Tibial nerve (tissue), 4 donors: Measurements from ENCODE around the gene CLEC10A. TPM values are rescaled to one million over a fixed set of nuclear protein-coding genes. Genes with fewer than 3 reads are reported as not detected.
A peak's percentile ranks its signal among the peaks of the same experiment; 100 is the strongest.

Source experiments
- DNase-seq, 2 donors: peaks; one replicate each; pipeline ENCODE4 v3.0.0-alpha.2; 2019; ENCODE audit warnings: low spot score in 2 of 2
- H3K27ac ChIP-seq, 4 donors: fragments of 200-600 bp; sonication (generic) in 3 of 4; one replicate each; pipeline ENCODE4 v1.5.1; 2017 to 2019; ENCODE audit warnings: mild to moderate bottlenecking in 1 of 4
- H3K27me3 ChIP-seq, 2 donors: fragments of 200-600 bp; sonication (generic) in 1 of 2; one replicate each; pipeline versions ENCODE4 v1.5.1 to v1.6.0; 2017 to 2019
- H3K36me3 ChIP-seq, 3 donors: fragments of 200-600 bp; sonication (generic); one replicate each; pipeline ENCODE4 v1.5.1; 2018 to 2019
- H3K4me1 ChIP-seq, 4 donors: fragments of 200-600 bp; sonication (generic) in 3 of 4; one replicate each; pipeline ENCODE4 v1.5.1; 2017 to 2019
- H3K4me3 ChIP-seq, 4 donors: fragments of 200-600 bp; sonication (generic) in 3 of 4; one replicate each; pipeline ENCODE4 v1.5.1; 2017 to 2019; ENCODE audit warnings: mild to moderate bottlenecking in 1 of 4, moderate library complexity in 1 of 4
- H3K9me3 ChIP-seq, 4 donors: fragments of 200-600 bp; sonication (generic) in 3 of 4; one replicate each; pipeline ENCODE4 v1.5.1; 2017 to 2019
- EP300 ChIP-seq, 2 donors: sonication (generic); formaldehyde crosslinking; IDR thresholded peaks; one replicate each; pipeline ENCODE4 v1.6.1; 2017; ENCODE audit warnings: antibody characterized with exemption in 2 of 2, mild to moderate bottlenecking in 1 of 2
- POLR2A ChIP-seq, 2 donors: fragments of 450-650 bp; IDR thresholded peaks; one replicate each; pipeline ENCODE4 v1.6.1; 2017; ENCODE audit warnings: antibody characterized with exemption in 2 of 2, mild to moderate bottlenecking in 2 of 2, moderate library complexity in 2 of 2
- WGBS, 2 donors: methylation state at CpG; one replicate each; pipeline ENCODE4 v1.1.5; 2018; 5-methylcytosine and 5-hydroxymethylcytosine counted together
- small RNA-seq: library from RNA; depleted of rRNA; stranded (forward); fragments of <200 nt; gene quantifications from one replicate; pipeline ENCODE3, GENCODE V24; 2016
- total RNA-seq, 4 donors: library from RNA; depleted of rRNA; stranded (reverse); fragments of >200 nt; gene quantifications; one replicate each; pipeline ENCODE4 v1.1.0, GENCODE V29; 2016
- TF ChIP-seq, protein P1 (sequence below), 5 experiments: fragments of 200-600 bp in 3 of 5; fragments of 450-650 bp in 2 of 5; sonication (generic) in 3 of 5; IDR thresholded peaks; one replicate each; pipeline ENCODE4 v1.5.1; 2016 to 2019; ENCODE audit warnings: antibody characterized with exemption in 5 of 5, mild to moderate bottlenecking in 3 of 5, moderate library complexity in 2 of 5

CLEC10A gene
- total RNA-seq, 4 donors from 2014 or later = 2.2 to 19.8 (median 10.3) TPM

DNA sequence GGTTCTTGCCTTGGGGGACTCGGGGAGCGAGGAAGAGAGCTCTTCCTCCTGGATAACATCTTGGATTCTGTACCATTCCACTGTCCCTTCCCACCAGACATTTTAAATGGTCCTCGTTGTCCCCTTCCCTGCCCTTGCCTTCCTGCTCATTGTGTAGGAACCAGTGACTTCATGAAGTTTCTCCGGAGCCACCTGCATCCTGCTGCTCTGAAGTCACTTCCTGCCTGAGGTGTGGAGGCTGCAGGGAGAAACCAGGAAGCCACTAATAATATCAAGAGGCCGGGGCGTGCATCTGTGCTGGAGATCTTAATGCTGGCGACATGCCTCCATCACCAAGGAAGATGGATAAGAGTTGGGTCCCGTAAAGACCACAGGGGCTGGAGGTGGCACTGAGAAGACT, 50.4 kb downstream of the CLEC10A start:
- DNase-seq = no peak
- 68 to 70% methylated on average over 8 of the region's 8 CpGs for WGBS, 2 donors
- TF ChIP-seq EP300 (IDR thresholded peaks at IDR 0.05) = no peak
- TF ChIP-seq POLR2A (IDR thresholded peaks at IDR 0.05) = no peak
- TF ChIP-seq, protein P1, sequence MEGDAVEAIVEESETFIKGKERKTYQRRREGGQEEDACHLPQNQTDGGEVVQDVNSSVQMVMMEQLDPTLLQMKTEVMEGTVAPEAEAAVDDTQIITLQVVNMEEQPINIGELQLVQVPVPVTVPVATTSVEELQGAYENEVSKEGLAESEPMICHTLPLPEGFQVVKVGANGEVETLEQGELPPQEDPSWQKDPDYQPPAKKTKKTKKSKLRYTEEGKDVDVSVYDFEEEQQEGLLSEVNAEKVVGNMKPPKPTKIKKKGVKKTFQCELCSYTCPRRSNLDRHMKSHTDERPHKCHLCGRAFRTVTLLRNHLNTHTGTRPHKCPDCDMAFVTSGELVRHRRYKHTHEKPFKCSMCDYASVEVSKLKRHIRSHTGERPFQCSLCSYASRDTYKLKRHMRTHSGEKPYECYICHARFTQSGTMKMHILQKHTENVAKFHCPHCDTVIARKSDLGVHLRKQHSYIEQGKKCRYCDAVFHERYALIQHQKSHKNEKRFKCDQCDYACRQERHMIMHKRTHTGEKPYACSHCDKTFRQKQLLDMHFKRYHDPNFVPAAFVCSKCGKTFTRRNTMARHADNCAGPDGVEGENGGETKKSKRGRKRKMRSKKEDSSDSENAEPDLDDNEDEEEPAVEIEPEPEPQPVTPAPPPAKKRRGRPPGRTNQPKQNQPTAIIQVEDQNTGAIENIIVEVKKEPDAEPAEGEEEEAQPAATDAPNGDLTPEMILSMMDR (IDR thresholded peaks at IDR 0.05) = no peak
- H3K9me3 ChIP-seq = no peaks in the 10 kb centered on the region
- peaks cover 0 to 26% of the 10 kb centered on the region in 2 donors for H3K27me3 ChIP-seq
- no peaks in the 10 kb centered on the region for H3K36me3 ChIP-seq
- H3K27ac ChIP-seq = peak overlapping the region in 1 of 4 donors; percentile 17
- no peaks in the 10 kb centered on the region for H3K4me1 ChIP-seq
- H3K4me3 ChIP-seq = no peak overlapping the region

DNA sequence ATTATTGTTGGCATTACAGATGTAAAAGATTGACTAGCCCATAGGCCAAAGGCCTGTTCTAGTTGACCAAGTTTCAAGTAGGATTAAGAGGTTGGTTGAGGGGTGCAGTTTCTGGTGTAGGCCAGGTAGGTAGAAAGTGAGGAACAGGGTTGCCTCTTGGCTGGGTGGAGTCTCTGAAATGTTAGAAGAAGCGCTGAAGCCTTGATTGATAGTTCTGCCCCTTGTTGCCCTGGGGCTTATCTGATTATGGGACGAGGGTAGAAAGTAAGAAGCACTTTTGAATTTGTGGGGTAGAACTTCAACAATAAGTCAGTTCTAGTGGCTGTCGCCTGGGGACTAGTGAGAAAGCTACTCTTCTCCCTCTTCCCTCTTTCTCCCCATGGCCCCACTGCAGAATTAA, 51.0 kb downstream of the CLEC10A start:
- peaks cover 0 to 1% (median 0%) of the 10 kb centered on the region in 4 donors for H3K4me1 ChIP-seq
- H3K36me3 ChIP-seq = no peaks in the 10 kb centered on the region
- no peak for TF ChIP-seq EP300 (IDR thresholded peaks at IDR 0.05)
- no peaks in the 10 kb centered on the region for H3K9me3 ChIP-seq
- DNase-seq = no peak
- no peak overlapping the region for H3K27ac ChIP-seq
- WGBS, 2 donors = 77 to 82% methylated on average over 3 of the region's 3 CpGs
- H3K4me3 ChIP-seq = no peak overlapping the region
- peaks cover 0 to 23% of the 10 kb centered on the region in 2 donors for H3K27me3 ChIP-seq

DNA sequence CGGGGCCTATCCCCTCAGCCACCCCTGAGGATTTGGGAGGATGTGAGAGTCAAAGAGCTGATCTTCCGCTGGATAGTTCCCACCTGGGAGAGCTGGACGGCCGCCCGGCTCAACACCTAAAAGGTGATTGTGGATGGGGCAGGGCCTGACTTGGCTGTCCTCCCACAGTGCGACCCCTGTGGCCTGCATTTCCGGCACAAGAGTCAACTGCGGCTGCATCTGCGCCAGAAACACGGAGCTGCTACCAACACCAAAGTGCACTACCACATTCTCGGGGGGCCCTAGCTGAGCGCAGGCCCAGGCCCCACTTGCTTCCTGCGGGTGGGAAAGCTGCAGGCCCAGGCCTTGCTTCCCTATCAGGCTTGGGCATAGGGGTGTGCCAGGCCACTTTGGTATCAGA, 52.7 kb downstream of the CLEC10A start:
- no peak overlapping the region for H3K27ac ChIP-seq
- WGBS, 2 donors = 57 to 58% methylated on average over 12 to 13 of the region's 13 CpGs
- no peaks in the 10 kb centered on the region for H3K9me3 ChIP-seq
- DNase-seq = no peak
- H3K36me3 ChIP-seq = no peaks in the 10 kb centered on the region
- no peak for TF ChIP-seq POLR2A (IDR thresholded peaks at IDR 0.05)
- no peak for TF ChIP-seq EP300 (IDR thresholded peaks at IDR 0.05)
- TF ChIP-seq, protein P1 (IDR thresholded peaks at IDR 0.05) = no peak
- H3K4me3 ChIP-seq = no peak overlapping the region
- peaks cover 0 to 28% of the 10 kb centered on the region in 2 donors for H3K27me3 ChIP-seq
- peaks cover 0 to 19% (median 4%) of the 10 kb centered on the region in 4 donors for H3K4me1 ChIP-seq

DNA sequence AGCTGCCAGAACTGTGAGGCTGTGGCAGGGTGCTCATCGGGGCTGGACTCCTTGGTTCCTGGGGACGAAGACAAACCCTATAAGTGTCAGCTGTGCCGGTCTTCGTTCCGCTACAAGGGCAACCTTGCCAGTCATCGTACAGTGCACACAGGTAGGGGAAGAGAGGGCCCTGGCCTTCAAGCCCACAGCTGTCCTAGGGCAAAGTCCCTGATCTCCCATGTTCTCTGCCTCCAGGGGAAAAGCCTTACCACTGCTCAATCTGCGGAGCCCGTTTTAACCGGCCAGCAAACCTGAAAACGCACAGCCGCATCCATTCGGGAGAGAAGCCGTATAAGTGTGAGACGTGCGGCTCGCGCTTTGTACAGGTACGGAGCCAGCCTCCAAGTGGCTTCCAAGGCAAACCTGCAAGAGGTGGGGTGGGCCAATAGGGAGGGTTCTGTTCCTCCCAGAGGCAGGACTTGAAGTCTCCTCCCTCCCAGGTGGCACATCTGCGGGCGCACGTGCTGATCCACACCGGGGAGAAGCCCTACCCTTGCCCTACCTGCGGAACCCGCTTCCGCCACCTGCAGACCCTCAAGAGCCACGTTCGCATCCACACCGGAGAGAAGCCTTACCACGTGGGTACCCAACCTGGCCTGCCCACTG, 53.5 kb downstream of the CLEC10A start:
- Histone ChIP-seq H3K27me3 (peaks cover 0 to 31% of the 10 kb centered on the region in 2 donors), H3K27ac (no peak overlapping the region), H3K4me3 (no peak overlapping the region), H3K4me1 (peaks cover 0 to 26% (median 7%) of the 10 kb centered on the region in 4 donors), H3K9me3 (no peaks in the 10 kb centered on the region), H3K36me3 (no peaks in the 10 kb centered on the region)
- DNase-seq = no peak
- WGBS, 2 donors = 87 to 90% methylated on average over 18 to 27 of the region's 29 CpGs
- TF ChIP-seq, protein P1 (IDR thresholded peaks at IDR 0.05) = no peak
- TF ChIP-seq POLR2A (IDR thresholded peaks at IDR 0.05) (no peak), EP300 (IDR thresholded peaks at IDR 0.05) (no peak)

DNA sequence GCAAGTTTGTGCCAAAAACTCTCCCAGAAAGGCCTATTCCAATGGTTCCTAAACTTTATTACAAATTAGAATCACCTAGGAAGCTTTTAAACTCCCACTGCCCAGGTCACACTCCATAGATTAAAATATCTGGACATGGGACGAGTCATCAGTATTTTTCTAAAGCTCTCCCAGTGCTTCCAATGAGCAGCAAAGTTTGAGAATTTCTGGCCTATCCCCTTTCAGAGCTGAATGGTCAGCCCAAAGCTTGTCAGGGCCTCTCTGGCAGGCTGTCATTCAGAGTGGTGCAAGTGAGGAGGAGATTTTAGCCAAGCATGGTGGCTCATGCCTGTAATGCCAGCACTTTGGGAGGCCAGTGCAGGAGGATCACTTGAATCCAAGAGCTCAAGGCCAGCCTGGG, 54.8 kb downstream of the CLEC10A start:
- 80 to 84% methylated on average over 1 of the region's 1 CpG for WGBS, 2 donors
- no peak for DNase-seq
- no peak overlapping the region for H3K27ac ChIP-seq
- peaks cover 0 to 34% (median 9%) of the 10 kb centered on the region in 4 donors for H3K4me1 ChIP-seq
- no peak overlapping the region for H3K4me3 ChIP-seq
- H3K9me3 ChIP-seq = no peaks in the 10 kb centered on the region
- no peaks in the 10 kb centered on the region for H3K36me3 ChIP-seq
- TF ChIP-seq POLR2A (IDR thresholded peaks at IDR 0.05) (no peak), EP300 (IDR thresholded peaks at IDR 0.05) (no peak)
- TF ChIP-seq, protein P1 (IDR thresholded peaks at IDR 0.05) = no peak
- H3K27me3 ChIP-seq = peaks cover 0 to 31% of the 10 kb centered on the region in 2 donors

Small RNAs within 50 kb of the gene (small RNA-seq; reads per million reads assigned to genes)
- gene AC120057.1 = not detected

Other genes with a start within 250 kb of the CLEC10A start
- not detected for gene TEKT1, start 248.5 kb downstream of the CLEC10A start, total RNA-seq
- not detected for gene ALOX12, start 84.2 kb downstream of the CLEC10A start, total RNA-seq
- gene RNASEK, start 67.6 kb downstream of the CLEC10A start, total RNA-seq = 10 to 100 TPM; 17.8 to 83.4 (median 54.6) TPM
- gene BCL6B, start 57.2 kb downstream of the CLEC10A start, total RNA-seq = 1 to 10 TPM; 1.9 to 8.1 (median 3.2) TPM
- gene SLC16A13, start 44.2 kb downstream of the CLEC10A start, total RNA-seq = 1 to 10 TPM in 2 of 4 donors, under 1 TPM in 2; 0.22 to 1.8 (median 1.1) TPM
- under 1 TPM in 1 of 4 donors, not detected in 3; 0.78 TPM for gene SLC16A11, start 36.2 kb downstream of the CLEC10A start, total RNA-seq
- gene ASGR2, start 34.6 kb upstream of the CLEC10A start, total RNA-seq = under 1 TPM in 1 of 4 donors, not detected in 3; 0.60 TPM
- gene ASGR1, start 99.1 kb upstream of the CLEC10A start, total RNA-seq = 1 to 10 TPM in 1 of 4 donors, under 1 TPM in 2, not detected in 1; 0.21 to 1.5 (median 0.59) TPM
- gene DLG4, start 139.6 kb upstream of the CLEC10A start, total RNA-seq = 10 to 100 TPM in 3 of 4 donors, 1 to 10 TPM in 1; 7.3 to 22.8 (median 16.1) TPM
- 100 to 1,000 TPM; 565 to 850 (median 599) TPM for gene ACADVL, start 139.7 kb upstream of the CLEC10A start, total RNA-seq
- gene DVL2, start 154.3 kb upstream of the CLEC10A start, total RNA-seq = 10 to 100 TPM; 41.4 to 51.2 (median 46.7) TPM
- gene PHF23, start 159.2 kb upstream of the CLEC10A start, total RNA-seq = 10 to 100 TPM; 20.3 to 29.7 (median 23.3) TPM
- 100 to 1,000 TPM; 402 to 515 (median 456) TPM for gene GABARAP, start 162.2 kb upstream of the CLEC10A start, total RNA-seq
- gene CTDNEP1, start 171.5 kb upstream of the CLEC10A start, total RNA-seq = 10 to 100 TPM; 38.5 to 82.2 (median 65.9) TPM
- gene ELP5, start 172.0 kb upstream of the CLEC10A start, total RNA-seq = 10 to 100 TPM; 21.9 to 28.7 (median 25.0) TPM
- gene CLDN7, start 182.2 kb upstream of the CLEC10A start, total RNA-seq = 1 to 10 TPM in 3 of 4 donors, not detected in 1; 2.0 to 5.9 (median 2.4) TPM
- 10 to 100 TPM in 1 of 4 donors, 1 to 10 TPM in 3; 5.2 to 20.1 (median 6.2) TPM for gene SLC2A4, start 201.5 kb upstream of the CLEC10A start, total RNA-seq
- 1 to 10 TPM in 1 of 4 donors, under 1 TPM in 3; under 0.01 to 2.1 (median 0.52) TPM for gene YBX2, start 214.4 kb upstream of the CLEC10A start, total RNA-seq
- gene EIF5A, start 227.4 kb upstream of the CLEC10A start, total RNA-seq = 100 to 1,000 TPM; 106 to 278 (median 132) TPM
- gene GPS2, start 235.1 kb upstream of the CLEC10A start, total RNA-seq = 100 to 1,000 TPM in 1 of 4 donors, 10 to 100 TPM in 3; 36.1 to 108 (median 57.3) TPM
- 10 to 100 TPM; 16.2 to 40.2 (median 27.5) TPM for gene NEURL4, start 249.1 kb upstream of the CLEC10A start, total RNA-seq